ENCODE results near the gene PSORS1C1. TPM values are rescaled to one million over a fixed set of nuclear protein-coding genes. Genes with fewer than 3 reads are reported as not detected.

PSORS1C1 gene
- total and polyA plus RNA-seq, 2 donors (not counting 1 experiment from before 2014, with no cell fraction given) = 0.40 to 0.66 TPM

- TF ChIP-seq EZH2 (IDR thresholded peaks at IDR 0.05; ENCODE audit: low read length, missing control alignments) (no peak), CTCF (conservative IDR thresholded peaks at IDR 0.05 in 1 of 2, IDR thresholded peaks at IDR 0.05 in 1 of 2; ENCODE audit: low read depth in 1 of 2, low read length in 2 of 2) (no peak)
- Histone ChIP-seq H3K36me3 (ENCODE audit: control insufficient read depth, insufficient read depth, low read length) (peaks cover 4% of the 10 kb centered on the region), H3K9me3 (ENCODE audit: control insufficient read depth, insufficient read depth, low read depth, low read length) (no peaks in the 10 kb centered on the region), H4K20me1 (ENCODE audit: control insufficient read depth, extremely low read depth, insufficient read depth, low read length) (no peaks in the 10 kb centered on the region), H2AFZ (ENCODE audit: low read length) (no peak overlapping the region), H3K27ac (ENCODE audit: insufficient read depth, low read length) (no peak overlapping the region), H3K9ac (ENCODE audit: insufficient read depth, low read length) (no peak overlapping the region), H3K27me3 (ENCODE audit: control insufficient read depth, insufficient read depth, low read length) (no peaks in the 10 kb centered on the region), H3K4me2 (ENCODE audit: extremely low read depth, insufficient read depth, low read length) (no peak overlapping the region), H3K4me3 (replicated peaks in 1 of 4; ENCODE audit: control extremely low read depth in 1 of 4, insufficient read depth in 1 of 4, low read depth in 3 of 4, low read length in 4 of 4) (no peak overlapping the region), H3K4me1 (ENCODE audit: control insufficient read depth, extremely low read depth, insufficient read depth, low read length) (no peaks in the 10 kb centered on the region), H3K79me2 (ENCODE audit: control insufficient read depth, insufficient read depth, low read length) (no peaks in the 10 kb centered on the region)
- DNase-seq (ENCODE audit: low read depth in 2 of 2) = no peak
Measured at GRCh38 chr6:31145386-31145785, 30.8 kb downstream of the PSORS1C1 start.

- H3K27ac ChIP-seq (ENCODE audit: insufficient read depth, low read length) = no peak overlapping the region
- no peak for DNase-seq (ENCODE audit: low read depth in 2 of 2)
- H2AFZ ChIP-seq (ENCODE audit: low read length) = no peak overlapping the region
- H3K4me2 ChIP-seq (ENCODE audit: extremely low read depth, insufficient read depth, low read length) = no peak overlapping the region
- H3K9me3 ChIP-seq (ENCODE audit: control insufficient read depth, insufficient read depth, low read depth, low read length) = no peaks in the 10 kb centered on the region
- no peaks in the 10 kb centered on the region for H3K27me3 ChIP-seq (ENCODE audit: control insufficient read depth, insufficient read depth, low read length)
- H3K4me1 ChIP-seq (ENCODE audit: control insufficient read depth, extremely low read depth, insufficient read depth, low read length) = no peaks in the 10 kb centered on the region
- no peaks in the 10 kb centered on the region for H3K79me2 ChIP-seq (ENCODE audit: control insufficient read depth, insufficient read depth, low read length)
- no peak overlapping the region for H3K4me3 ChIP-seq (replicated peaks in 1 of 4; ENCODE audit: control extremely low read depth in 1 of 4, insufficient read depth in 1 of 4, low read depth in 3 of 4, low read length in 4 of 4)
- no peaks in the 10 kb centered on the region for H4K20me1 ChIP-seq (ENCODE audit: control insufficient read depth, extremely low read depth, insufficient read depth, low read length)
- TF ChIP-seq EZH2 (IDR thresholded peaks at IDR 0.05; ENCODE audit: low read length, missing control alignments) (no peak), CTCF (conservative IDR thresholded peaks at IDR 0.05 in 1 of 2, IDR thresholded peaks at IDR 0.05 in 1 of 2; ENCODE audit: low read depth in 1 of 2, low read length in 2 of 2) (no peak)
- no peak overlapping the region for H3K9ac ChIP-seq (ENCODE audit: insufficient read depth, low read length)
- peaks cover 6% of the 10 kb centered on the region for H3K36me3 ChIP-seq (ENCODE audit: control insufficient read depth, insufficient read depth, low read length)
Measured at GRCh38 chr6:31149827-31150447, 35.3 kb downstream of the PSORS1C1 start.

GRCh38 chr6:31152781-31153180 is 38.2 kb downstream of the PSORS1C1 start:
- Histone ChIP-seq H3K36me3 (ENCODE audit: control insufficient read depth, insufficient read depth, low read length) (peaks cover 6% of the 10 kb centered on the region), H4K20me1 (ENCODE audit: control insufficient read depth, extremely low read depth, insufficient read depth, low read length) (no peaks in the 10 kb centered on the region), H3K9me3 (ENCODE audit: control insufficient read depth, insufficient read depth, low read depth, low read length) (no peaks in the 10 kb centered on the region), H3K9ac (ENCODE audit: insufficient read depth, low read length) (no peak overlapping the region), H3K4me3 (replicated peaks in 1 of 4; ENCODE audit: control extremely low read depth in 1 of 4, insufficient read depth in 1 of 4, low read depth in 3 of 4, low read length in 4 of 4) (no peak overlapping the region), H3K27me3 (ENCODE audit: control insufficient read depth, insufficient read depth, low read length) (no peaks in the 10 kb centered on the region), H3K4me2 (ENCODE audit: extremely low read depth, insufficient read depth, low read length) (no peak overlapping the region), H3K27ac (ENCODE audit: insufficient read depth, low read length) (no peak overlapping the region), H3K4me1 (ENCODE audit: control insufficient read depth, extremely low read depth, insufficient read depth, low read length) (no peaks in the 10 kb centered on the region), H3K79me2 (ENCODE audit: control insufficient read depth, insufficient read depth, low read length) (peaks cover 5% of the 10 kb centered on the region), H2AFZ (ENCODE audit: low read length) (no peak overlapping the region)
- no peak for TF ChIP-seq EZH2 (IDR thresholded peaks at IDR 0.05; ENCODE audit: low read length, missing control alignments)
- no peak for TF ChIP-seq CTCF (conservative IDR thresholded peaks at IDR 0.05 in 1 of 2, IDR thresholded peaks at IDR 0.05 in 1 of 2; ENCODE audit: low read depth in 1 of 2, low read length in 2 of 2)
- no peak for DNase-seq (ENCODE audit: low read depth in 2 of 2)
